NCI-H1930 (cell line): ENCODE results near the gene SPPL2B.

Experiments used
- DNase-seq, 2 experiments: peaks; one replicate each; lab custom pipeline; 2025; lab: John Stamatoyannopoulos, UW

SPPL2B gene

DNA sequence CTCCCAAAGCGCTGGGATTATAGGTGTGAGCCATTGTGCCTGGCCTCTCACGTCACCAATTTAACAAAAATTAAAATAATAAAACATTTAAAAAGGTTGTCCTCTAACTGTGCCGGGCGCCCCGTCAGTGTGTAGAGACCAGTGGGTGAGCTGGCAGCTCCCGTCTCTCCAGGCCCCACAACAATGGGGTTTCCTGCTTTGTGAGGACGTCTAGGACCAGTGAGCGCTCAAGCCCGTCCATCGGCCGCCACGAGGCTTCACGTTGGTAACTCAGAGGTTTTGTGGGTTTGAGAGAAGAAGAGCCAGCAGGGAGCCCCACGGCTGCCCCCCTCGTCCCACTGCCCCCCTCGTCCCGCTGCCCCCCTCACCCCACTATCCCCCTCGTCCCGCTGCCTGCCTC lies 4.8 kb upstream of the SPPL2B start:
- DNase-seq: no peak

DNA sequence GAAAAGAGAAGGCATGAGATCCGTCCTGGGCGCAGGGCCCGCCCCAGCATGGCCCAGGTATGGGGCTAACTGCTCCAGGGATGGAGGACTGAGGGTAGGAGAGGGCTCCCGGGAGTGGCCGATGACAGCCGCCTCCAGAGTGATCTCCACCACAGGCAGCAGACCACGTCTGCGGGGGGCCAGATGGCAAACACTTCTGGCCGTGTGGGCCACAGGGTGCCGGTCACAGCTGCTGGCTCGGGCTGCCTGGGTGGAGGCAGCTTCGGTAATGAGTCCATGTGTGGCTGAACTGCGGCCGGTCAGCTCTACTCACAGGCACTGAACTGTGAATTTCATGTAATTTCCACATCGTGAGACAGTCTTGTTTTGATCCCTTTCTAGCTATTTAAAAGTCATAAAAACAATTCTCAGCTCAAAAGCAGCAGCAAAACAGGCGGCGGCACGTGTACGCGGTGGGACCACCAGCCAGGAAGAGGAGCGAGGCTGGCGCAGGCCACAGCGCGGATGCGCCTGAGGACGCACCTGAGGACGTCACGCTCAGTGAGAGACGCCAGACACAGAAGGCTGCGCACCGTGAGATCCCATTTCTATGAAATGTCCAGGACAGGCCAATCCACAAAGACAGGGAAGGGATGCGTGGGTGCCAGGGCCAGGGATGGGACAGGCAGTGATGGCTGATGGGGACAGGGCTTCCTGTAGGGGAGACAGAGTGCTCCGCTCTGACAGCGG lies 4.1 kb upstream of the SPPL2B start:
- DNase-seq: no peak

DNA sequence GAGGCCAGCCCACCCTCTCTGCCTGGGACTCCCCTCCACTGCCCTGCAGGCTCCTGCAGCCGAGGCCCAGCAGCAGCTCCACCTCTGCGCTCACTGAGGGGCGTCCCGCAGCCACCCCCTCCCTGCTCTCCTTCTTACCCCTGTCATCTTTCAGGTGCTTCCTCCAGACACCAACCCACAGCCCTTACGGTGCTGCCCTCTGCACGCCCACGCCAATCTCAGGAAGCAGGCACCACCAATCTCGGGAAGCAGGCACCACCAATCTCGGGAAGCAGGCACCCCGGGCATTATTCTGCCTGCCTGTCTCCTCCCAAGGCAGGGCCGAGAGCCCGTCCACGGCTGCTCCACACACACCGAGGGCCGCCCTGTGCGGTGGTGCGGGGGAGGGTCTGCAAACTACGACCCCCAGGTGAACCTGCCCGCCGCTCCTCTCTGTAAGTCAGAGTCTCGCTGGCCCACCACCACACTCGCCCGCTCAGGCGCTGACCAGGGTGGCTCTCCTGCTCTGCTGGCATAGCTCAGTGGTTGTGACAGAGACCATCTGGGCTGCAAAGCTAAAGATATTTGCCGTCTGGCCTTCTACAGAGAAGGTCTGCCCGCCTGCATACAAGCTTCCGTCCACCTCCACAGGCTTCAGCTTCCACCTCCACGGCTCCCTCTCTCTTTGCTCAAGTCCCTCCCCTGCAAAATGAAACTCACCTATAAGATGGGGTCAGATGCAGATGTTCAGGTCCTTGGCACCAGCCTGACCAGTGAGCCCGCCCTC lies 3.0 kb upstream of the SPPL2B start:
- no peak for DNase-seq

DNA sequence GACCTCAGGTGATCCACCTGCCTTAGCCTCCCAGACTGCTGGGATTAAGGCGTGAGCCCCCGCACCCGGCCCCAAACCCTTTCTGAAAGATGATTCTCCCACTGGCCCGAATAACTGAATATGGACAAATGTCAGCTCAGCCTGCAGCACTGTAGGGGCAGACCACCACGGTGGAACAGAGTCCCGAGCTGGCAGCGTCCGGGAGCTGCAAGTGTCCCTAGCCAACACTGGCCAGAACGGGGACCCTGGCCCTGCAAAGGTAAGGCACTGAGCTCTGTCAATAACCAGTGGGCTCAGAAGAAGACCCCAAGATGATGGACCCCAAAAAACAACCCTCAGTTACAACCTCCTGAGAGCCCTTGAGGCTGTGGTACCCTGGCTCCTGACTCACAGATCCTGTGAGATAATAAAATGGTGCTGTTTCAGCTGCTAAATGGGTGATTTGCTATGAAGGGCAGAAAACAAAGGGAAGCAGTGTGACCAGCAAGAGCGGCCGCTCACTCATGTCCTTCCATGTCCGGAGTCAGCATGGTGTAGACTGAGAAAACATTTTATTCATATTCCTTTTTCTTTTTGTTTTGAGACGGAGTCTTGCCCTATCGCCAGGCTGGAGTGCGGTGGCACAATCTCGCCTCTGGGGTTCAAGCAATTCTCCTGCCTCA lies 1.7 kb upstream of the SPPL2B start:
- no peak for DNase-seq

DNA sequence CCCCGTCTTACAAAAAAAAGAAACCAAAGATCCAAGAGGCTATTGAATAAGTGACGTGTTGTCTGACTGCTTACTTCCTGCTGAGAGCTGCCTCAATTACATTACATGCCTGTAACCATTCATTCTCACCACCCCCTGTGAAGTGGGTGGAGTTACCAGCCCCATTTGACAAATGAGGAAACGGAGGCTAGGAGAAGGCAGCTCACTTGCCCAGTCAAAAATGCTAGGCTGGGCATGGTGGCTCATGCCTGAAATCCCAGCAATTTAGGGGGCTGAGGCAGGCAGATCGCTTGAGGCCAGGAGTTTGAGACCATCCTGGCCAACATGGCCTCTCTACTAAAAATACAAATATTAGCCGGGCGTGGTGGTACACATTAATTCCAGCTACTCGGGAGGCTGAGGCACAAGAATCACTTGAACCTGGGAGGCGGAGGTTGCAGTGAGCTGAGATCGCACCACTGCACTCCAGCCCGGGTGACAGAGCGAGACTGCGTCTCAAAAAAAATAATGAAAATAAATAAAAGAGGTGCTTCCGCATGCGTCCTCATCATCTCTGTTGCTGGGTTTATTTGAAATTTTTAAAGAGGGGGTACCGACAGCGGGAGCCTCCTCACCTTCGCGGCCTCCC lies 597 bp upstream of the SPPL2B start:
- DNase-seq: no peak

DNA sequence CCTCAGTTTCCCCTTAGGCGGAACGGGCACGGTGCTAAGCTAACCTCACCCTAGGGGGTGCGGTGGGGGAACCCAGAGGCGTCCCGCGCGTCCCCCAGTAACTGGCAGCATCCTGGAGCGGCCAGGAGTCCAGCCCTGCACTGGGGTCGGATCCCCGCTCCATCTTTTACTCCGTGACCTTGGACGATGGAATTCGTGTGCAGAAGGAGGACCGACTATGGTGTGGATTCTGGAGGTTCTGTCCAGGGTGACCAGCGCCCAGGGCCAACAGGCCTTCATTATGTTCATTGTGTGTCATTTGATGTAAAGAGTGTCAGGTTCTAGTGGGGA lies 630 bp downstream of the SPPL2B start:
- no peak for DNase-seq

DNA sequence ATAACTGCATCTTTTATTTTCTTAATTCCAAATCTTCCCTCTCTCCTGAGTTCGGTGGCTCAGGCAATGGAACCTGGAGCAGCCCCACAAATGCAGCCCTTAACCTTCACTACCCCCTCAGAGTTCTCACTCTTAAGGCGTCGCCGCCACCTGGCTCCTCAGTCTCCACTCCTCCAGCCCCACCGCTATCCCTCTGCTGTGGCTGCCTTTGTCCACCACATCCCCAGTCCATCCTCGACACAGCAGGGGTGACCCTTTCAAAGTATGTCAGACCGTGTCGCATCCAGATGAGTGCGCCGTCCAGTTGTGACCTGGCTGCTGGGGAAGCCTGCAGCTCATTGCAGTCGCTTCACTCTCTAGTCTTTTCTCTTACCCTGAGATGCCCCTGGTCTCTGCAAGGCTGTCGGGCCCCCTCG lies 1.0 kb downstream of the SPPL2B start:
- DNase-seq: no peak

DNA sequence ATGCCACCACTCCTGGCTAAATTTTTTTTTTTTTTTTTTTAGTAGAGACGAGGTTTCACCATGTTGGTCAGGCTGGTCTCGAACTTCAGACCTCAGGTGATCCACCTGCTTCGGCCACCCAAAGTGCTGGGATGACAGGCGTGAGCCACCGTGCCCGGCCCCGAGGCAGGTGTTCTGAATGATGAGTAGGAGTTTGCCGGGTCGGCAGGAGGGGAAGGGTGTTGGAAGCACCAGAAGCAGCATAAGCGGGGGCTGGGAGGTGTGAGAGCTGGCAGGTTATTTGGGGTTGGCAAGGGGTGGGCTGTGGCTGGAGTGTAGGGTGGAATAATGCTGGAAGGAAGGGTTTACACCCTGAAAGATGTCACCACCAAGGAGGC lies 1.8 kb downstream of the SPPL2B start:
- no peak for DNase-seq

DNA sequence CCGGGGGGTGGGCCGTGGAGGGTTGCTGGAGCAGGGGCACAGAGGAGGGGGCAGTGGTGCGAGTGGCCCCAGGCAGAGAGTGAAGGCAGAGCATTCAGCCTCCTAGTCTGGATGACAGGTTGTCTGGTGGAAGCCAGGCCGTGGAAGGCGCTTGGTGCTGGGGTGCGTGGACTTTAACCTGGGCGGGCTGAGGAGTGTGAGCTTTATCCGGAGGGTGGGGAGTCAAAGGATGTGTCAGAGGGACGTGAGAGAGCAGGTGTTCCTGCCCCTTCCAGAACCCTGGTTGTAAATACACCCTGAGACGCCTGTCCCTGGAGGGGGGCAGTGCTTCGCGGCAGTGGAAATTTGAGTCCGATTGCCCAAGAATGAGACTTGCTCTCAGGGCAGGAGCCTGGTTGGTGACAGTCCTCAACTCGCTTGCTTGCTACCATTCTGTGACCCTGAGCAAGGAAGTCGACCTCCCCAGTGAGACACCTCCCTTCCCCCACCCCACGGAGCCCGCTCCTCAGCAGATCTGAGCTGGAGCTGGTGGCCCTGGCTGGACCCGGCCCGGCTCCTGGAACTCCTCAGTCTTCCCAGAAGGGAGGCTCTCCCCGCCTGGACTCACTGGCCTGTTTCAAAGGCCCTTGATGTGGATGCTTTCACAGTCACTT lies 2.3 kb downstream of the SPPL2B start:
- DNase-seq: no peak

DNA sequence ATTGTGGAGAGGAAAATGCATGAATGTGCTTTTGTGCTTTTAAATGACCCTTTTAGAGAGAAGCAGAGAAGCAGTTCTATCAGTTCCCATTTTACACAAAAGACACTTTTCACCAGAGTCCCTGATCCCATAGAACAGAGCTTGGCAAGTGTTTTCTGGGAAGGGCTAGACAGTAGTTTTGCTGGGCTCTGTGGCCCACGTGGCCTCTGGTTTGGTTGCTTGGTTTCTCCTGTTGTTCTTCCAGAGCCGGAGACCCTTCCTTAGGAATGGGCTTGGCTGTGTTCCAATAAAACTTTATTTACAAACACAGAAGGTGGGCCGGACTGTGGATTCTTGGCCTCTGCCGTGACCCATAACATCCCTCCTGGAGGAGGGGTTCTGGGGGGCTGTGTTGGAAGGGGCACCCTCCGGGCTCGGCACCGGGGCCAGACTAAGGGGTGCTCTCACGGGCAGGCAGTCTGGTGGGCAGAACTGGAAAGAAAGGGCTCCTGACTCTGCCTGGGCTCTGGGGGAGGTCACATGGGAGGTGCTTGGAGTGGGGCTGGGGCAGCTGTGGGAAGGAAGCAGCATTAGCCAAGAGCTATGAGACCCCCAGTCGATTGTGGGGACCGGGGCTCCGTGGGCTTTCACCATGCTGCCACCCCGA lies 3.2 kb downstream of the SPPL2B start:
- no peak for DNase-seq

DNA sequence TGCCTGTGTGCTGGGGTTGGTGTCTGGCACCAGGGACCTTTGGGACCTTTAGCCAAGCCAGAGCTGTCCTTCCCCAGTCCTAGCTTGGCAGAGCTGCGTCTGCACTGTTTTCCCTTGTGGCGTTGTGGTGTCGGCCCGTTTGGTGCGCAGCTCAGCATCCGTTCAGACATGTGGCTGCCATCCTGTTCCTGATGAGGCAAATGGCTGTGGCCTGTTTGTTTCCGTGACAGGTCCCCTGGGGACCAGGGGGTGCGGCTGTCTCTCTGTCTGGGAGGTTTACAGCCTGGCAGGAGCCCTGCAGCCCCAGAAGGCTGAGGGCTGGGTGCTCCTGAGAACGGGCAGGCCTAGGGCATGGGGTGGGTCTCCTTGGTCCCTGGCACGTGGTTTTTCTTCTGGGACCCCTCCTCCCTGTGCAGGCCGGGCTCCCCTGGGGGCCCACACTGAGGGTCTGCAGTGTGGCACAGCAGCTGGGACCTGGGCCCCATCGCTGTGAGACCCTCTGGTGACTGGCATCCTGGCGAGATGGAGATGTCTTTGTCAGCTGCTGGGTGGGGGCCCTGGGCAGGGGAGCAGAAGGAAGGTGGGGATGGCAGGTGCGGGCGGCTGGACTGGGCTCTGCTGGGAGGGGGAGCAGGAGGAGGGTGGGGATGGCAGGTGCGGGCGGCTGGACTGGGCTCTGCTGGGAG lies 4.0 kb downstream of the SPPL2B start:
- no peak for DNase-seq

DNA sequence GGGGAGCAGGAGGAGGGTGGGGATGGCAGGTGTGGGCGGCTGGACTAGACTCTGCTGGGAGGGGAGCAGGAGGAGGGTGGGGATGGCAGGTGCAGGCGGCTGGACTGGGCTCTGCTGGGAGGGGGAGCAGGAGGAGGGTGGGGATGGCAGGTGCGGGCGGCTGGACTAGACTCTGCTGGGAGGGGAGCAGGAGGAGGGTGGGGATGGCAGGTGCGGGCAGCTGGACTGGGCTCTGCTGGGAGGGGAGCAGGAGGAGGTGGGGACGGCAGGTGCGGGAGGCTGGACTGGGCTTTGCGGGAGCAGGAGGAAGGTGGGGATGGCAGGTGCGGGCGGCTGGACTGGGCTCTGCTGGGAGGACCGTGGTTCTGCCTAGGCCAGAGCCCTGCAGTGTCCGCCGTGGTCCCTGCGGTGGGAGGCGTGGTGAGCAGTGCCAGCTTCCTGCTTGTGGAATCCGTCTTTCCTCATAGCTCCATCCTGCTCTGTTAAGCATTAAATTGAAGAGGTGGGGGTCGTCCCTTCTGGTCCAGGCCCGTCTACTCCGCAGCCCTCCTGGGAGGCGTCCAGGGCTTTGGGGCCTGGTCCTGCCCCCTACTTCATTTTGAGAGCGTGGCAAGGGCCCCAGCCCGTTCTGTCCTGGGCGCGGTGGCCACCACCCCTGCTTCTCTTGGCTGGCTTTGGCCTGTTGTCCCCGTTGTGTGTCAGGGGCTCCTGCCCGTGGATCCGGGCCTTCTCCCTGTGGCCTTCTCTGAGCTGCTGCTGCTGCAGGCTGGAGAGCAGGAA lies 4.7 kb downstream of the SPPL2B start:
- DNase-seq: no peak

DNA sequence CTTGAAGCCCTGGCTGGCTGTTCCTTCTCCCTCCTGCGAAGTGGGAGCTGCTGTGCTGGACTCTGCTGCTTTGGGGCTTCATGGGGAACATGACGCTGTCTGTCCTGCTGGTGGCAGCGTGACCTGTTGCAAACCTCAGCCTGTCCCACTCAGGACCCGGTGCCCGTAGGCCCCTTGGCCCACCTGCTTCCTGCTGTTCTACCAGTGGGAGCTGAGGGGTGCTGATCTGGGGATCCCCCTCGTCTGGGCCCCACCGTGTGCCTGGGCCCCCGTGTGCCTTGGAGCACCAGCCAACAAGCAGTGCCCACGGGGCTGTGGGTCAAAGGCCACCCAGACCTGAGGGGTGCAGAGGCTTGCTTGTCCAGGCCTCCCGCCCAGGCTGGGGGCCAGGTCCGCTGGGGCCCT lies 5.3 kb downstream of the SPPL2B start:
- no peak for DNase-seq

DNA sequence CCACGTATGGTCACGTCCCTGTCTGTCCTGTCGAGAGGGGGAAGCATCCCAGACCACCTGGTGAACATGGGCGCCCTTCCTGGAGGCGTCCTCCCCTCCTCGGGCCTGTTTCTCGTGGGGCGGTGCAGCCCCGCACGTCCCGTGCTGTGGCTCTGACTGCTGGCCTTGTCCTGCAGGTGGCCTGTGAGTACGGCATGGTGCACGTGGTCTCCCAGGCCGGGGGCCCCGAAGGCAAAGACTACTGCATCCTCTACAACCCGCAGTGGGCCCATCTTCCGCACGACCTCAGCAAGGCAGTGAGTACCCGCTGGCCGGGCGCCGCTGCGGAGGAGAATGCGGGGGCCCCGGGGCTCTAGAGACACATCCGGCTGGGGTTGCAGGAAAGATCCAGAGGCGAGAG lies 5.9 kb downstream of the SPPL2B start:
- no peak for DNase-seq

DNA sequence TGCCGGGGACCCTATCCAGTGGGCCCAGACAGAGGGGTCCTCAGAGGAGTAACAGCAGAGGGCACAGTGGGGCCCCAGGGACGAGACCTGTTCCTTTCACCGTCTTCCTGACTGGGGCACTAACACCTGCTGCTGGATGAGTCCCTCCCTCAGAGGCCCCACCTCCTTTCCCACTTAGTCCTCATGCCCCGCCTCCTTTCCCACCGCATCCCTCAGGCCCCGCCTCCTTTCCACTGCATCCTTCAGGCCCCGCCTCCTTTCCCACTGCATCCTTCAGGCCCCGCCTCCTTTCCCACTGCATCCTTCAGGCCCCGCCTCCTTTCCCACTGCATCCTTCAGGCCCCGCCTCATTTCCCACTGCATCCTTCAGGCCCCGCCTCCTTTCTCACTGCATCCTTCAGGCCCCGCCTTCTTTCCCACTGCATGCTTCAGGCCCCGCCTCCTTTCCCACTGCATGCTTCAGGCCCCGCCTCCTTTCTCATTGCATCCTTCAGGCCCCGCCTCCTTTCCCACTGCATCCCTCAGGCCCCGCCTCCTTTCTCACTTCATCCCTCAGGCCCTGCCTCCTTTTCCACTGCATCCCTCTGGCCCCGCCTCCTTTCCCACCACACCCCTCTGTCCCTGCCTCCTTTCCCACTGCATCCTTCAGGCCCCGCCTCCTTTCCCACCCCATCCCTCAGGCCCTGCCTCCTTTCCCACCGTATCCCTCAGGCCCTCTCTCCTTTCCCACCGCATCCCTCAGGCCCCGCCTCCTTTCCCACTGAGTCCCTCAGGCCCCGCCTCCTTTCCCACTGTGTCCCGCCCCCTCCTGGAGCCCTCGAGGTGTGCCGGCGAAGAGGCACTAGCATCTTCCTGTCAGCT lies 6.7 kb downstream of the SPPL2B start:
- no peak for DNase-seq

DNA sequence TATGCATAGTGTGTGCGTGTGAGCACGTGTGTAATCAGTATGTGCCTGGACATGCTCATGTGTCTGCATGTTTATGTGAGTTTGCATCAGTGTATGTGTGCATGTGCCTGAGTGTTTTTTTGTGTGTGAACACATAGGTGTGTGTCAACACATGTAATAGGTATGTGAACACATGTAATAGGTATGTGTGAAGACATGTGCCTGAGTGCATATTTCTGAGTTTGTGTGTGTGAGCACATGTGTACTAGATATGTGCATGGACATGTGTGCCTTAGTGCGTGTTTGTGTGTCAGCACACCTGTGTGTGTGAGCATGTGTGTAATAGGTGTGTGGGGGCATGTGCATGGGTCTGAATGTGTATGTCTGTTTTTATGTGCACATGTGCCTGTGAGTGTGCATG lies 7.4 kb downstream of the SPPL2B start:
- no peak for DNase-seq

DNA sequence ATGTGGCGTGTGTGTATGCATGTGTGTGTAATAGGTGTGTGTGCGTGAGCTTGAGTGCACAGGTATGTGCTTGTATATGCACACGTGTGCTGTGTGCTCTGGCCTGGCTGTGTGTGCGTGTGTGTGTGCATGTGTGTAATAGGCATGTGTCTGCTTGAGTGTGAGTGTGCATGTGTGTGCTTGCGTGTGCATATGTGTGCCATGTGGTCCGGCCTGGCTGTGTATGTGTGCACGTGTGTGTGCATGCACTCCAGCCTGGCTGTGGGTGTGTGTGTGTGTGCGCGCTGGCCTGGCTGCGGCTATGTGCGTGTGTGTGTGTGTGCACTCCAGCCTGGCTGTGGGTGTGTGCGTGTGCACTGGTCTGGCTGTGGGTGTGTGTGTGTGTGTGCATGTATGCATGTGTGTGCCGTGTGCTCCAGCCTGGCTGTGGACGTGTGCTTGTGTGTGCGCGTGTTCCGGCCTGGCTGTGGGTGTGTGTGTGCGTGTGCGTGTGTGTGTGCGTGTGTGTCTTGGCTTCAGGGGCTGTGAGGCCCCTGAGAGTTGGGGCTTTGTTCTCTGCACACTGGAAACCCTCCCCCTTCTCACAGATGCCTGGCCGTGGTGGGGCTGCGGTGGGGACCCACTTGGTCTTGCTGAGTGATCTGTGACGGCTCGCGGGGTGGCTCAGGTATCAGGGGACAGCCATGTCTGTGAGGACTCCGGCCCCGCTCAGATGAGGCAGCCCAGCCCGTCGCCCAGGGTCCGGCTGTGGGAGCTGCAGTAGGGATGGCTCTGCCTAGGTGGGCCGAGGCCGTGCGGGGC lies 8.2 kb downstream of the SPPL2B start:
- no peak for DNase-seq

DNA sequence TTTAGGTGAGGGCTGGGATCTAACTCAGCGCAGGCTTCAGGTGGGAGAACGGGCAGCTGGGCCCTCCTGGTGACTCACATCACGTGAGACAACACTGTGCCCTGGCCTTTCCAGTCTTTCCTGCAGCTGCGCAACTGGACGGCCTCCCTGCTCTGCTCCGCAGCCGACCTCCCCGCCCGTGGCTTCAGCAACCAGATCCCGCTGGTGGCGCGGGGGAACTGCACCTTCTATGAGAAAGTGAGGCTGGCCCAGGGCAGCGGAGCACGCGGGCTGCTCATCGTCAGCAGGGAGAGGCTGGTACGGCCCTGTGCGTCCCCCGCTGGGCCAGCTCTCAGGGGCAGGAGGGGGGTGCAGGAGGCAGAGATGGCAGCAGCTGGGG lies 8.8 kb downstream of the SPPL2B start:
- DNase-seq: no peak
